CD4-positive, alpha-beta T cell treated with Interleukin-17A for 1 hour (primary cell): ENCODE measurements around the gene GSTM4.
"Not testable (repeated sequence)": the region's sequence is repeated elsewhere in the genome, so short reads cannot be mapped to it uniquely, and the experiment has no call there.

Source experiments
- DNase-seq: peaks from one replicate; pipeline ENCODE4 v3.0.0-alpha.2; 2020

The GSTM4 gene

DNA sequence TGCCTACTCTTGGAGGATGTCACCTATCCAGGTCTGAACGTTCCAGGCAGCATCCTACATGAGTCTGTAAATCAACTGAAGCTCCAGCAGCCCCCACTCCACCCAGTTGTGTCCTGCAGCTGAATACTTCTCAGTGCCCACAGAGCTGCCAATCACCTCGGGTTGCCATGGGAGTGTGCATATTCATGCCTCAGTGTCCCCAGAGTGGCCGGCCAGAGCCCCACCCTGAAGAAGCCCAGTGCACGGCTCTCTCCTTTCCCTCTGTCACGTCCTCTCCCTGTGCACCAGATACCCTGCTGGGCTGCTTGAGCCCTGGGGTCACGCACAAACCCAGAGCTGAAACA lies 16.1 kb upstream of the GSTM4 start:
- no peak for DNase-seq

- DNase-seq = peak; percentile 88
Measured at GRCh38 chr1:109640285-109640865, 15.5 kb upstream of the GSTM4 start.

DNA sequence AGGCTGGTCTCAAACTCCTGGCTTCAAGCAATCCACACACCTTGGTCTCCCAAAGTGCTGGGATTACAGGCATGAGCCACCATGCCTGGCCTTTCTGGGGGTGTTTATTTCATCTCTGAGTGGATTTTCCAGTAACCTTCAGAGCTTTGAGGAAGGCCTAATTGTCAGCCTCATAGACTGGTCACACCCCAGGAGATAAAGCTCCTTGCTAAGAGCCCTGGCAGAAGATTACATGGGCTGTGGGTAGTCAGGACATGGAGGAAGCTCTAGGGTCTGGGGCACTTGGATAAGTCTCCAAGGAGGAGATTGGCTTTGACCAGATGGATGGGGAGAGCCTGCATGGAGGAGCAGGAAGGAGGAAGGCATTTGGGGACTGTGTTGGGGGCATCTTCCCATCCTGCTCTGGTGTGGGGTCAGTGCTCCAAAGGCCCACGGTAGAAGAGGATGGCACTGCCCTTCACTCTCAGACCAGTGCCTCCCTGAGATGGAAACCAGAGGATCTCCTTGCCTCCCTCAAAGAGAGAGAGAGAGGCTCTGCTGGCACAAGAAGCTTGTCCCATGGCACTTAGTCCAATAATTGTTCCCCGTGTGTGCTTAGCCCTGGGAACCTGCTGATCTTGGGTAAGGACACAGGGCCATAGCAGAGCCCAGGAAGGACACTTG lies 14.7 kb upstream of the GSTM4 start:
- no peak for DNase-seq

DNA sequence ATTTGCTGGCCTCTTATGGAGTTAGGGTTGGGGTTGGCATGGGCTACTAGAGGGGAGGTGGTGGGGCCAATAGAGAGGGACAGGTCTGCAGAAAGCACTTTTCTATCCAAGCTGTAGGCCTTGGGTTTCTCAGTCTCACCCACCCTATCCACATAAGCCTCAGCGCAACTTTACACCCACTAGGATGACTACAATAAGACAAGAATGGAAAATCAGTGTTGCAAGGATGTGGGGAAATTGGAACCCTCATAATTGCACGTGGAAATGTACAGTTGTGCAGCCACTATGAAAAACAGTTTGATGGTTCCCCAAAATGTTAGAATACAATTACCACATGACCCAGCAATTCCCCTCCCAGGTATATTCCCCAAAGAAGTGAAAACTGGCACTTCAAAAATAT lies 14.0 kb upstream of the GSTM4 start:
- no peak for DNase-seq

- no peak for DNase-seq
Measured at GRCh38 chr1:109642626-109643025, 13.3 kb upstream of the GSTM4 start.

- DNase-seq = peak; percentile 84
Measured at GRCh38 chr1:109643385-109644230, 12.3 kb upstream of the GSTM4 start.

DNA sequence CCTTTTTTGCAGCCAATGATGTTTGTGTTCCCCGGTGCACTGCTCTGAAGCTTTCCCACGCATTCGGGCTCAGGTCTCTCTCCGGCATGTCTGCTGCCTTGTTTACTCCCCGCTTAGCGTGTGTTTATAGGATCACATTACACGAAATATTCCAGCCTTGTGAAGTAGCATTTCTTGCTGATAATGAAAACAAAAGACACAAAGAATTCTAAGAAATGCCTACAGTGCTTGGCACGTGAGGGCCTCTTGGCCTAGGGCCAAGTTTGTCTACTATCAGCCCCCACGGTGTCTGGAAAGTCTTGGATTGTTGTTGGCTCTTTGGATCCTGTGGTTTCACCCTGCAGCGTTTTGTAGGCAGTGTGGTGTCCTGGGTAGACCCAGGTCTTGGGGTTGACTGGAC lies 11.2 kb upstream of the GSTM4 start:
- DNase-seq = no peak

DNA sequence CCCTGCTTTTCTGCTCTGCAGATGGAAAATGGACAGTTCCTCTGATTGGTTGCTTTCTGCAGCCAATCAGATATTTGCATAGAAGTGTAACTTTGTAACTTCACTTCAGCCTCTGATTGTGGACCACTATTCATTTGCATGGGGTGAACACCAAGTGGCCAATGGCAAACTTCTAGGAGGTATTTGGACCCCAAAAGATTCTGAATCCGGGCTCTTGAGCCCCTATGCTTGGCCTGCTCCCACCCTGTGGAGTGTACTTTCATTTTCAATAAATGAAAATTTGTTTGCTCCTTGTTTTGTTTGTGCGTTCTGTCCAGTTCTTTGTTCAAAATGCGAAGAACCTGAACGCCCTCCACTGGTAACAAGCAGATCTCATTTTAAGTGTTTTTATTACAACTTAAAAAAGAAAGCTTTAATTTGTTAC lies 6.4 kb upstream of the GSTM4 start:
- DNase-seq = no peak

- DNase-seq = no peak
Measured at GRCh38 chr1:109650609-109651008, 5.3 kb upstream of the GSTM4 start.

- no peak for DNase-seq
Measured at GRCh38 chr1:109652402-109652801, 3.5 kb upstream of the GSTM4 start.

- no peak for DNase-seq
Measured at GRCh38 chr1:109653306-109653705, 2.6 kb upstream of the GSTM4 start.

GRCh38 chr1:109654519-109654918 lies 1.4 kb upstream of the GSTM4 start:
- DNase-seq = no peak

- DNase-seq = no peak
Measured at GRCh38 chr1:109657395-109657794, 1.5 kb downstream of the GSTM4 start.

DNA sequence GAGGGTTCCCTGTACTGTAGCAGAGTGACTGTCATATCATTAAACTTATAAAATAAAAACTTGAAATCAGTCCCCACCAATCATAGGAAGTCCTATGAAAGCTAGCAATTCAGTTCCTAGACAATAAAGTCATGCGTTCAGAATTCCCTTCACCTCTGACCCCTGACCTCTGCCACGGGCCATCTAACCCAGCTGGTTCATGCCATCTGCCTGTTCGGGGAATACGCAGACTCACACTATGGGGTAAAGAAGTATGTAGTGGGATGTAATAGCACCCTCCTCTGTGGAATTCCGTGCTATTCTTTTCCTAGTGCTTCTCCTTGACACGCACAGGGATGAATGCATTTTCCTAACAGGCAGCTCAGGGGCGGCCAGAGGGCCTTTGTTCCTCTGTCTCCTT lies 2.1 kb downstream of the GSTM4 start:
- DNase-seq = no peak

GRCh38 chr1:109658533-109659042 lies 2.7 kb downstream of the GSTM4 start:
- no peak for DNase-seq

GRCh38 chr1:109659145-109659544 lies 3.2 kb downstream of the GSTM4 start:
- DNase-seq = no peak

GRCh38 chr1:109659997-109660690 lies 4.2 kb downstream of the GSTM4 start:
- no peak for DNase-seq

- not testable (repeated sequence) for DNase-seq
Measured at GRCh38 chr1:109660691-109661026, 4.8 kb downstream of the GSTM4 start.

DNA sequence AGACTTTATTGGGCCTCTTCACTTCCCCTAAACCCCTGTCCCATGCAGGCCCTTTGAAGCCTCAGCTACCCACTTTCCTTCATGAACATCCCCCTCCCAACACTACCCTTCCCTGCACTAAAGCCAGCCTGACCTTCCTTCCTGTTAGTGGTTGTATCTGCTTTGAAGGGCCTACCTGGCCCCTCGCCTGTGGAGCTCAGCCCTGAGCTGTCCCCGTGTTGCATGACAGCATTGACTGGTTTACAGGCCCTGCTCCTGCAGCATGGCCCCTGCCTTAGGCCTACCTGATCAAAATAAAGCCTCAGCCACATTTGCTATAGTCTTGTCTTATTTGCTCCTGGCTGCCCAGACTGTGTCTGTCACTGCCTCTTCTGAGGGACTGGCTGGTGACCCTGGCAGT lies 5.5 kb downstream of the GSTM4 start:
- DNase-seq = no peak

- no peak for DNase-seq
Measured at GRCh38 chr1:109664671-109665070, 8.8 kb downstream of the GSTM4 start.

DNA sequence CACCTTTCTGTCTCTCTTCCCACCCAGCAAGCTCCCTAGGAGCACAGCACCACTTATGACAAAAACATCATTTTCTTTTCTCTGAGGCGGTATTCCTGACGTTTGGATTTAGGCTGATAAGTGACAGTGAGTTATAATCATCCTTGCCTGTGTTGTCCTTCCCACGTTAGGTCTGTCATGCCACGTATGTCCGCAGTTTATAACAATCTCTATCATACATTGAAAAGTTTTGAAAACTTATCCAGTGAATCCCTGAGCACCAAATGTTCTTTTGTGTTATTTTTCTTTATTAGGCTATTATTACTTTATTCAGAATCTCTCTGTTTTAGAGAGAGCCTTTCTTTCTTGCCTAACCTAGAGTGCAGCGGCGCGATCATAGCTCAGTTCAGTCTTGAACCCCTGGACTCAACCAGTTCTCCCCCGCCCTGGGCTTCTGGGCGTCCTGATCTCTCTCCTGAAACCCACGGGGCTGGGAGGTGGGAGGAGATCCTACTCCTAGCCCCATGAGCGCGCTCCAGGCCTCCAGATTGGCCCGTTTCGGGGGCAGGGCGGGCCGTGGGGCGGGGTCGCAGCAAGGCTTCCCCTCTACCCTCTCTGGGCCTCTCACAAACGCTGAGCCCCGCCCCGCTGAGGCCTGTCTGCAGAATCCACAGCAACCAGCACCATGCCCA lies 11.7 kb downstream of the GSTM4 start, which contains the start of gene GSTM2:
GSTM2 (plus strand) TSS at position 606 of the 671 bp plus-strand sequence; CDS start at position 665, 59 bp downstream.
- DNase-seq = peak; percentile 75

- no peak for DNase-seq
Measured at GRCh38 chr1:109668123-109668775, 12.3 kb downstream of the GSTM4 start.
